ENCODE measurements around the gene SPATA9.

- TF ChIP-seq POLR2AphosphoS5 (IDR thresholded peaks at IDR 0.05; ENCODE audit: borderline replicate concordance, low read depth, low read length) (no peak), EZH2 (IDR thresholded peaks at IDR 0.05) (no peak), FOXP2 (optimal IDR thresholded peaks at IDR 0.05; ENCODE audit: control extremely low read depth, extremely low read length, insufficient read depth) (no peak)
These were observed 14.6 kb downstream of the SPATA9 start for GRCh38 chr5:95668216-95668615.

All from SK-N-MC (cell line).